Right renal pelvis (tissue), 4 donors: ENCODE data around the gene ZC3H14. TPM values are rescaled to one million over a fixed set of nuclear protein-coding genes. Genes with fewer than 3 reads are reported as not detected.

Experiments used
- DNase-seq, 4 donors: peaks; one replicate each; pipeline ENCODE4 v3.0.0-alpha.2; 2013; ENCODE audit warnings: low read depth in 4 of 4, low spot score in 3 of 4, missing footprints in 1 of 4
- polyA plus RNA-seq, 4 donors: library from polyadenylated mRNA; unstranded; fragments of 120-200 nt; gene quantifications; one replicate each; pipeline ENCODE4 v1.2.1, GENCODE V29; 2013; ENCODE audit not compliant: insufficient read length in 4 of 4

ZC3H14 gene
- polyA plus RNA-seq, 4 donors, result 81.7 to 111 (median 105) TPM

DNA sequence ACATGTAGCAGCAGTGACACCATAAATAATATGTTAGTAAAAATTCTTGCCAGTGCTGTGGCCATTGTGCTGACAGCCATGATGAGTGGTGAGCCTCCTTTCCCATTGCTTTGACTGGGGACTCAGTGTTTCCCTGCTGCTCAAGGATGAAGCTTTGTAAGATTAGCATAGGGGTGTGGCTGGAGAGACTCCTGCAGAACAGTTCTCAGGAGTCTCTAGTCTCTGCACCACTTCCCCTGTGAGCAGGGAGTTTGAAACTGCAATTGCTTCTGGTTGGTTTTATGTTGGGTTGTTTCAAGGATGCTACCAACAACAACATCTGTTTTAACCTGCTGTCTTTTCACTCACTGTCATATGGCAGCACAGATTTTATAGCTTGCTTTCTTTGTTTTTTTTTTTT lies 41.4 kb downstream of the ZC3H14 start:
- no peak for DNase-seq

DNA sequence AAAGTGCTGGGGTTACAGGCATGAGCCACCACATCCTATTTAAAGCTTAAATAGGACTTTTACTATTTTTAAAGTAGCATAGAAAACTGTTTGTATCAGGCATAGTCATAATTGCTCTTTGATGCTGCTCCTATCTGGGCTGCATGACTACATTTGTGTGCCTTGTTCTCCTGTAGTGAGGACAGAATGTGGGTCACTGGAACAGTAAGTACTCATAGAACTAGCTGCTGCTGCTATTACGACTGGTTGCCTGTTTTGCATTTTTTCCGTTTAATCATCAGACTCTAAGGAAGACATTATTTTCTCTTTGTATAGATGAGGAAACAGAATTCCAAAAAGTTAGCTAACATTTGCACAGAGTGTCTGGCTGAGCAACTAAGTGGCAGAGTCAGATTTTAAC lies 42.8 kb downstream of the ZC3H14 start:
- DNase-seq, result no peak

DNA sequence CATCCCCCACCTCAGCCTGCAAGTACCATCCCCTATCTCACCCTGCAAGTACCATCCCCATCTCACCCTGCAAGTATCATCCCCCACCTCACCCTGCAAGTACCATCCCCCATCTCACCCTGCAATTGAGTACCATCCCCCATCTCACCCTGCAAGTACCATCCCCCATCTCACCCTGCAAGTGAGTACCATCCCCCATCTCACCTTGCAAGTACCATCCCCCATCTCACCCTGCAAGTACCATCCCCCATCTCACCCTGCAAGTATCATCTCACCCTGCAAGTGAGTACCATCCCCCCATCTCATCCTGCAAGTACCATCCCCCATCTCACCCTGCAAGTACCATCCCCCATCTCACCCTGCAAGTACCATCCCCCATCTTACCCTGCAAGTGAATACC lies 45.0 kb downstream of the ZC3H14 start:
- no peak for DNase-seq

DNA sequence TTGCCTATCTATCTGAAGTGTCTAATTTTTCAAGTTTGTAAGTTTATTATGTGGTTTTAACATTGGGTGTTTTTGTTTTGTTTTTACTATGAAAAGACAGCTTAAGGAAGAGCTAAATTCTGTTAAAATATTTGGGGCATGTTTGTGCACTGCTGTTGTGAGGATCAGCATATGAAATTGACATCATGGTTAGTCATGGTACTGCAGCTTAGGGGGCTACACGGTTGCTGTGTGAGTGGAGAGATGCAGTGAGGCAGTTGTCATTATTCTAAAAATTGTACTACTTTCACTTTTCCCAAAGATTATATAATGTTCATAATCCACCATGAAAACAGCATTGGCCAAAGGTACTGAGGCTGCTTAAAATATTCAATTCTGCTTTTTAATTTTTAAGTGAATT lies 49.0 kb downstream of the ZC3H14 start:
- no peak for DNase-seq

DNA sequence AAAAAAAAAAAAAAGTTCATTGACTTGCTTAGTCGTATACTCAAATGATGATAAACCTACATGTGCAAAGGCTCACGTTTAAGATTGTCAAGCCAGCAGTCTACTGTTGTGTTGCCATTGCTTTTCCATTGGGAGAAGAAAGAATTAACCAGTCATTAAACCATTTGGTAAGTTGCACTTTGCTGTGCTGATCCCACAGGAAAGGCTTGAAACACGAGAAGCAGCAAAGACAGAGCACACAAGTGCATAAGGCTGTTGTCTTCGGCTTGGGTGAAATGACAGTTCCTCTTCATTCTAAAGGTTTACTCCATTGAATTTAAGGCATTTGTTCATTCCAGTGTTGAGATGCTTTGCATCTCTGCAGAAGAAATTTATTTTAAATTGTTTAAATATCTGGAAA lies 50.1 kb downstream of the ZC3H14 start:
- DNase-seq, result no peak

DNA sequence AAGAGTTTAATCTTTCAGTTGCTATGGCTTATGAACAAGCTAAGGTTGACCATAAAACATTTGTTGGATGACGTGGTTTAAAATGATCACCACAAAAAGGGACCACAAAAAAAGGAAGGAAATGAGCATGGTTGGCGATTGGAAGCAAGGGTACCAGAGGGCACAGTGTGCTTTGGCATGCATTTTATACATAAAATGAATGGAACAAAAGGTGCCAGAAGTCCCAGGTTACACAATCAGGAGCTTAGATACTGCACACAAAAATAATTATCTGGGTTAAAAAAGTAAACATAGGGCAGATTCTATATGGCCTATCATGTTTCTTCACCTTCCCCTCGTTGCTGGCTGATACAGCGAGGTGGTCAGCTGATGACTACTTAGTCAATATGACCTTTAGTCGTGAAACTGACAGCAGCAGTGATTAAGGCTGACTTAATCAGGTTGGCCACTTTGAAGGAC lies 50.7 kb downstream of the ZC3H14 start:
- DNase-seq, result no peak

DNA sequence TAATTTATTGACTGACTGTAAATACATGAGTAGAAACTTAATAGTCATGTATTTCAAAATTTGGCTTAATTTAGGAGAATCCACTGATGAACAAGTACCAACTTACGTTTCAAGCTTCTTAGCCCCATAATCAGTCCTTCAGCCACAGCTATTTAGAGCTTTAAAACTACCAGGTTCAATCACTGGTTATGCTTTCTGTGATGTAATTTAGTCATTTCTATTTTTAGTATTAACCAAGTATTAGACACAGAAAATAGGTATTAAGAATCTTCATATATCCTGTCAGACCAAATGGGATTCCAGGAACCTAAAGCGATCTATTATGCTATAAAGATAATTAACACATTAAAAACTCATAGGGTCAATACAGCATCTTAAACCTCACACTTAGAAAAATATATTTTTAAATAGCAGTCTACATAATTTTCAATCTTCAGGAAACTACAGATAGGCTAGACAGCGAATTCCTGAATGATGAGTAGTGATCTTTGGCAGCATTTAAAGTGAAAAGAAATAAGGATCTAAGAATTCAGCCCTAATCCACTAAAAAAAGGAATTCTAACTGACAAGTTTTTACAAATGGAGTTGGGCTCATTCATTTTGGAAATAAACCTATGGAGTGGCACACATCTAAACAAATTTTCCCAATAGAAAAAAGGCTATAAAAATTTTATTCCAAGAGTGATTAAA lies 51.5 kb downstream of the ZC3H14 start:
- DNase-seq, result no peak

DNA sequence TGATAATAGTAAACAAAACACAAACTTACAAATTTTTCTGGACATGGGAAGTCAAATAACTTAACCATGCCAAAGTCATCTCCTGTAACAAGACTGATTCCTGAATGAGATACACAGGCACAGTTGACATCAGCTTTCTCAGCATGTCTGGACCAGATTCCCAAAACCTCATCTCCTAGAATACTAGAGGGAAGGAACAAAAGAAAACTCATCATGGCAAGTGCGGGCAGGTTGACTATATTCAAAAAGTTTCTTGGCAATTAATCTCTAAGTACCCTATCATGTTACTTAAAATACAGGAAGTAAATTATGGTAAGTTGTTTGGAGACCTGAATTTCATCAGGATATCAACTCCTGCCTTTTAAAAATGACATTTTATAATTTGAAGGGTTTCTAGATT lies 53.9 kb downstream of the ZC3H14 start:
- DNase-seq, result no peak

DNA sequence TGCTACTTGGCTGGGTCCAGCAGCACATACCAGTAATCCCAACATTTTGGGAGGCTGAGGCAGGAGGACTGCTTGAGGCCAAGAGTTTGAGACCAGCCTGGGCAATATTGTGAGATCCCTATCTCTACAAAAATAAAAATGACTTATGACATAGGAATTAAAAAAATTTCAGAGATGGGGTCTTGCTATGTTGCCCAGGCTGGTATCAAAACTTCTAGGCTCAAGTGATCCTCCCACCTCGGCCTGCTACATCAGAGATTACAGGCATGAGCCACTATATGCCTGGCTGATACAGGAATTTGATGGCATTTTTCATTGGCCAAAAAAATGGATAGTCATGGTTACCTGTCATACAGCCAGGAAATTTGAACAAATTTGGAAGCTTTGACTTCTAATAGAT lies 54.6 kb downstream of the ZC3H14 start:
- no peak for DNase-seq

DNA sequence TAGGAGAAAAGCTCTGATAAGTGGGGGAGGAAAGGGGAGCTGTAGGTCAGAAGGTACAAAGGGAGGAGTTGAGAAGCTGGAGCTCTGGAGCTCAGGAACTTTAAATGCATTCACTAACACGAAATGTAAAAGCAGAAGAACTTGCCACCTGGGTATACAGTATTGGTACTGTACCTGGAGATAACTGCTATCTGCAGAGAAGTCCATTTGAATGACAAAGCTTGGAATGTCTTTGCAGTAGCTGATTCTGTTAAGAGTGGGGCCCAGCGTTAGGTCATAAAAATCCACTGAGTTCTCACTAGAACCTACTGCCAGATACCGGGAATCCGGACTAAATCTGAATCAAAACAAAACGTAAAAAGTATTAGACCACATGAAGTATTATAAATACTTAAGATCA lies 55.6 kb downstream of the ZC3H14 start:
- DNase-seq, result no peak

DNA sequence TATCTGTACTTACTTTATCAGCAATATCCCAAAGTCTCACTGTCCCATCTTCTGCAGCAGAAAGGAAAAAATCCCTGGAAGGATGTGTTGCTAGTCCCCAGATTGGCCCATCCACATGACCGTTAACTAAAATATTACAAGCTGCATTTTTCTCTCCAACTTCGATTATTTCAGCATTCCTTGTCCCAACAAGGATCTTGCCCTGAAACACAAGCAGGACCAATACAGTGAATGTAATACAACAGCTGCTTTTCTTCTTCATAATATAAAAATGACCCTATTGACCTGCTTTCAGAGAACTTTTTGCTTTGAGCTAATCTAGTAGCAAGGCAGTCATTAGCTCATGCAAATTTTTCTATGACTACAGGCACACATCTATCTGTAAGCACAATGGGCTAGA lies 58.3 kb downstream of the ZC3H14 start:
- DNase-seq, result no peak

DNA sequence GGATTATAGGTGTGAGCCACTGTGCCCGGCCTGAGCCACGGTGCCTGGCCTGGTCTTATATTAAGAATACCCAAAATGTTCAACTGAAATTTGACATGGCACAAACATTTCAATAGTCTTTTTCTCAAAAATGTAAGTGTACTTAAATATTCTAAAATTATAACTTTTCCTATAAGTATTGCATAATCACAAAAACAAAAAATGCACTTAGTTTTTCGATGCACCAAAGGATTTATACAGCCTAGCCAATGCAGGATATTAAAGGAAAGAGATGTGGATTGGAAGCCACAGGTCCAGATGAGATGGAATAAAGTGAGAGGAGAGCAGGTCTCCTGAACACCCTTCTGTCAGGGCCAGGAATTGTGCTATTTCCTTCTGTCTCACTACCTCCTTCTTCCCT lies 62.8 kb downstream of the ZC3H14 start:
- no peak for DNase-seq

DNA sequence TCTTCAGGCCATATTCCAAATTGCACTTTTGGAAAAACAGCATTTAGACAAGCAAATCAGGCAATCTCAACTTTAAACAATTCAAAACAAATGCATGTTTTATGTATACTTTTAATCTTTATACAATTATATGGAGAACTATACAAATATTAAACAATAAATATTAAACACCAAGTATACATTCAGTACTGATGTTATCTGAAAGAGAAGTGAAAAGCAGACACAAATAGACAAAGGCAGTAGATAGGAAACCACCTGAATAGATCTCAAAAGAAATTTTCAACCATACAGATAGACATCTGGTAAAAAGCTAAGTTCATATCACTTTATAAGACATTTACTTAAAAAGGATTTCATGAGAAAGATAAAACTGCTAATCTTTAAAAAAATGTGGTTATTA lies 65.2 kb downstream of the ZC3H14 start:
- DNase-seq, result no peak

DNA sequence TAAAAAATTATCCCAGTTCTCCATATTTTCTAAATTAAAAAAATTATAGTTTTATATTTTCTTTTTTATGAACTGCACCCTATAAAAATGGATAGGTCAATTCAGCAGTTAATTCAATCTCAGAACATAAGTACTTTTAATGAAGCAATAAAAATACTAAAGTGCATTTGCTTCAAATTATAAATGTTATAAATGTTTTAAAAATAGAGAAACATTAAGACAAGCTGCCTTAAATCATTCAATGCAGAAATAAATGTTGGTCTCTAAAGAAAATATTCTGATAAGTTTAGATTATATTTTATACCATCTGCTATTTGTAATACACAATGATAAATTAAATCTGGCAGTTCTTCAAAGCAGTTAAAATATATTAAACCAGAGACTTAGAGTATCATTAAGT lies 65.6 kb downstream of the ZC3H14 start:
- DNase-seq, result peak in 1 of 4 donors; percentile 25

DNA sequence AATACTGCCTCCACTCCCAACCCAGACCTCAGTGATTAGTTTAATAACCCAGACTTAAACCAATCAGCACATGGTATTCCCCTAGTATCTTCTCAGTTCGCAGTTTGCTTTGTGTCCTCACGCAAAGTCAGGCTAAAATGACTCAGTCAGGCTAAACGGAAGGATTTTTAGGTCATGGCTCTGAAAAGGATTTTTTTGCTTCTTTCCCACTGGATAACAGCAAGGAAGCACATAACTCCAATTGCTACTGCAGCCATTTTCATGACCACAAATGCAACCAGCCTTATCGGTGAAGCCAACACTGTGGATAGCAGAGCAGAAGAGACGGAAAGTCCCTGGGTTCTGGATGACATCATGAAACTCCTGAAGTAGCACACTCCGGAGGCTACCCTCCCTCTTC lies 67.7 kb downstream of the ZC3H14 start:
- DNase-seq, result no peak

DNA sequence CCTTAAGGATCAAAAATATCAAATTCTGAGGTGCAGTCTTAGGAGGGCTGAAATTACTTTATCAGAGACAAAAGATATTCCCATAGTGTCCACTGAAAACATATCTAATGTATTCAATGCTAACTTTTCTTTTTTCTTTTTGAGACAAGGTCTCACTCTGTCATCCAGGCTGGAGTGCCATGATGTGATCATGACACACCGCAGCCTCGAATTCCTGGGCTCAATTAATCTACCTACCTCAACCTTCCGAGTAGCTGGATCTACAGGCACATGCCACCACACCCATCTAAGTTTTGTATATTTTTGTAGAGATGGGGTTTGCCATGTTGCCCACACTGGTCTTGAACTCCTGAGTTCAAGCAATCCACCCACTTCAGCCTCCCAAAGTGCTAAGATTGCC lies 68.3 kb downstream of the ZC3H14 start:
- DNase-seq, result no peak

DNA sequence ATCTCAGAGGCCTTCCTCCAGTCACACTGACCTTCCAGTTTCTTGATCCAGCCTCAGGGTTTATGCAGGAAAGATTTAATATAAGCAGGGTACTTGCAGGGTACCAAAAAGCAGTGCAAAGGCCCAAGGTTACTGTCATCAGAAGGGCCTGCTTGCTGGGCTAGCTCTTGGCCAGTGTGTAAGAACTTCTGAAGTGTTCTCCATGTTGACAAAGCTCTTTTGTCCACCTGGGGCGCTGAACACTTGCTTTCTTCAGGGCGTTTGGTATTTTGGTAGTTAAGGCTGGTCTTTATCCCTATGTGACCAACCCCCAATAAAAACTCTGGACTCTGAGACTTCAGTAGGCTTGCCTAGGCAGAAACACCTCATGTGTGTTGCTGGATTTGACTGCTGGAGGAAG lies 69.7 kb downstream of the ZC3H14 start:
- DNase-seq, result no peak

DNA sequence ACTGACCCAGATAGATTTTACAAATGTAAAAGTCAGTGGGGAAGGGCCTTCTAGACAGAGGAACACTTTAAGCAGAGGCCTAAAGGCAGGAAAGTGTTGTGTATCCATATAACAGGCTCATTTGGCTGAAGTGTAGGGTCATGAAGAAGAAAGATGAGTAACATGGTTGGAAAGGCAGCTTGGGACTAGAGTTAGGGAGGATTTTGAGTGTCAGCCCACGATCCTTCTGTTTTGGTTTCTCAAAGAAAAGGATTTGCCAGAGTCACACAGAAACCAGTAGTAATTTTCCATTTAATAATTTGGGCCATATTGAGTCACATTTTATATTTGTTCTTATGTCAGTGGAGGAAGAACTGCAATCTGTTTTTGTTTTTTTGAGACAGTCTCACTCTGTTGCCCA lies 76.4 kb downstream of the ZC3H14 start:
- DNase-seq, result no peak

DNA sequence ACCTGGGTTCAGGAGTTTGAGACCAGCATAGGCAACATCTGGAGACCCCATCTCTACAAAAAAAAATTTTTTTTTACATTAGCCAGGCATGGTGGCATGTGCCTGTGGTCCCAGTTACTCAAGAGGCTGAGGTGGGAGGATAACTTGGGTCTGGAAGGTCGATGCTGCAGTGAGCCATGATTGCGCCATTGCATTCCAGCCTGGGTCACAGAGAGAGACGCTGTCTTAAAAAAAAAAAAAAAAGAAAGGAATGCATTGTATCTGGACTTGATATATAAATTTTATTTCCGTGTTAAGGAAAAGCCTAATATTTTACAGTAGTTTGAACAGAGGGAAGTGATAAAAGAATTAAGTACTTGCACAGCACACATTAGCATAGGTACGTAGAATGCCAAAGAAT lies 97.2 kb downstream of the ZC3H14 start:
- DNase-seq, result no peak

DNA sequence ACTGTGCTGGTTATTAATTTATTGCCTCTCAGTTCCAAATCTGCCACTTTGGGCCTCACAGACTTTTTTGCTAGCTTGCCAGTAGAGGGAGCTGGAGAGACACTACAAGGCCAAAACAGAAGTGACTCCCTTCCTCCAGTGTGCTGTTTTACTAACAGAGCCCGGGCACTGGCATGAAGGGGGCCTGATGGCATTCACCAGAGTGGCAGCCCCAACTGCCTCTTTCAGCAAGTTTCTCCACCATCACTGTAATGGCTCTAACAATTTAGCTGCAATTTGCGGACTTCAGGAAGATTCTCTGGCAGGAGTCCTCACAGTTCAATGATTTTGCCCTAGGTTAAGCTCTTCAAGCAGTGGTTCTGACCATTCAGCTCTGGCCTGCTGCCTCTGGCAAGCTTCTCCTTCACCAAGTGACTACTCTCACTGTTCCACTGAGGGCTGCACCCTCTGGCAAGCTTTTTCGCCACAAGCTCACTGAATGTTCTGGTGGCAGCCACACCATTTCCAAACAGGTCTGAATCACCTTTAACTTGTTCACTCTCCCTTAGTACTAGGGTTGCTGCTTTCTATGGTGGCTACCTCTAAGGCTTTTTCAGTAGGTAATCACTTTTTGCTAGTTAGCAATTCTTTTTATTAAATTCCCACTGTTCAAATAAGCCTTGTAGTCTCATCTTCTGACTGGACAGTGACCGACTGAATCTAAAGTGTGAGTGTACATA lies 104.9 kb downstream of the ZC3H14 start:
- DNase-seq, result peak; percentile 40 to 68 (median 61)

DNA sequence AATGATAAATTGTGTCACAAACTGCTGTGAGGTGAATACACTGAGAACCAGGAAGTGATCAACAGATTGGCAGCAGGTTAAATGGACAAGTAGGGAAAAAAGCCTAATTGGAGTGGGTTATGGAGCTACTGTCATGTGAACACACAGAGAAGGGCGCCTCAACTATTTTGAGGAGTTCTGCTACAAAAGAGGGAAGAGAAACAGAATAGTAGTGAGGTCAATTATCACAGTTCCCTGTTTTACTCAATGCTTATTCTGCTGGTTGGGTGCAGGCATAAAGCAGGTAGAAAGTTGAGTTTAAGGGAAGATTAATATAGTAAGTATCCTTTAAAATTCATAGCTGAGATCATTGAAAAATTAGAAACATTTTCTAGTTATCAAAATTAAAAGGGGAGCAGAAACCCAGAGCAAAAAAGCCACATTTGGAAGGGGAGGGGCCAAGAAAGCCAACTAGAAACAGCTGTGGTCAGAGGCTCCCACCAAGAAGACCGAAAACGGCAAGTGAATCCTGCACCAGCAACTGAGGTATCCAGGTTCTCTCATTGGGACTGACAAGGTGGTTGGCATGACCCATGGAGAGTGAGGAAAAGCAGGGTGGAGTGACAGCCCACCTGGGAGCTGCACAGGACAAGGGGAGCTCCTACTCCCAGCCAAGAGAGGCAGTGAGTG lies 105.7 kb downstream of the ZC3H14 start:
- DNase-seq, result no peak

DNA sequence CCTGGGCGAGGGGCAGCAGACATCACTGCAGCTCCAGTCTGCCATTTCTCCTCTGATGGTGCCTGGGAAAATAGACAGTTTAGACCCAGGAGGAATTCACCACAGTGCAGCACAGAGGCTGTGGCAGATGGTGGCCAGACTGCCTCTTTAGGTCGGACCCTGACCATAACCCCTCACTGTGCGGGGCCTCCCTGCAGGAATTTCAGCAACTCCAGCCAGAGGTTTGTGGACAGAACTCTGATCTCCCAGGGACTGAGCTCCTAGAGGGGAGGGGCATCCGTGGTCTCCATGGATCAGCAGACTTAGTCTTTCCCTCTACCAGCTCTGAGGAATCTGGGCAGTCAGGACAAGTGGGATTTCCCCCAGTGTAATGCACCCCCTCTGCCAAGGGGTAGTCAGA lies 106.5 kb downstream of the ZC3H14 start:
- DNase-seq, result no peak
